Stimulated activated CD4-positive, alpha-beta T cell treated with anti-CD3 and anti-CD28 coated beads, Interleukin-12 subunit alpha, Interleukin-12 subunit beta, amount 100 ng/mL, for 24 hours (primary cell): ENCODE measurements around the gene DYRK2.

ENCODE experiments used
- DNase-seq, 2 experiments: peaks; one replicate each; pipeline ENCODE4 v3.0.0-alpha.2; 2020; ENCODE audit warnings: low read depth in 2 of 2

The DYRK2 gene

DNA sequence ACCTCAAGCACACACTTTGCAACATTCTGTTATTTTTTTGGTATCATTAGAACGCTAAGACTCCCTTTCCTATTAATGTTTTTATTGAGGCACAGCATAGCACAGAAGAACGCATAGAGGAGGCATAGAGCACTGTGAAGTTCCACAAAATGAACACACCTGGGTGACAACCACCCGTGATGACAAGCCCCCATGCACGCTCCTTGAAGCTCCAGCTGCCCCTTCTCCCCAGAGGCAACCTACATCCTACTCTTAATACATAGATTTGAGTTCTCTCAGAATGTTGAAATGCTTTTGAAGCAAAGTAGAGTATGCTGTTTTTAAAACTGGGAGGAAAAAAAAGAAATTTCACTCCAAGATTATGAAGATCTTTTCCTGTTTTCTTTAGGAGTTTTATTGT is 55.5 kb downstream of the DYRK2 start:
- no peak for DNase-seq

DNA sequence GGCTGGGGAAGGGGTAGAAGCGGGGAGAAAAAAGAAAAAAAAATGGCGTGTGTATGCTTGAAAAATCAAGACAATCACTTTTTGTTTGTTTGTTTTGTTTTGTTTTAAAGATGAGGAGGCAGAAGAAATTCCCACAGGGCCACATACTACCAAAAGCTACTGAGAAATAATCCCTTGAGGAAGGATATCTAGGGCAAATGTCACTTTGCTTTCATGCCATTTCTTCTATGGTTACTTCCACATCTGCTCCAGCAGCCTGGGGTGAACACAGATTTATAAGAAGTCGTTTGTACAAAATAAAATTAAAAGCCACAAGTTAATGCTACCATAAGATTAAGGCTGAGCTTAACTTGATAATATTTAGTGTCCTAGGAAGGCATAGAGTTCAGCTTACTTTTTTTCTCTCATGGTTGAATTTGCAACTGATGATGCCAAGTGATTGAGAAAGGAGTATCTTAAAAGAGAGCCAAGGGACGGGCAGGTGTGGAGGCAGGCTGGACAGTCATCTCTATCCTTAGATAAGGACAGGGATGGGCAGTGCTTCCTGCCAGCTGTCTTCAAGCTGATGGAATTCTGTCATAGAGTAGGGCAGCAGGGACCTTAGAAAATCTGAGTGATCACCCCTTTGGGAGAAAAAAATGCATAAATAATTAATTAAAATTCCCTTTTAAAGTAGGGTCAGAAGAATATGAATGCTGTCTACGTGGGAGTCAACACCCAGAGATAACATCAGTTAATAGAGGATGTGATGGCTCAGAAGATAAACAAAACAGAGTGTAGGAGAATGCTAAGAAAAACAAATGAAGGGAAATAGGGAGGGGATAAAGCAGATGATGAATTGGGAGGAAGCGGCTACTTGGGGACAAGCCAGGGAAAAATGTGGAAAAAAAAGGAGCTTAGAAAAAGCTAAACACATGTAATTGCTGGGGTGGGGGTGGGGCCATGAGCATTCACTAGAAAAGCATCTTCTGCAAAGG is 57.1 kb downstream of the DYRK2 start:
- DNase-seq = no peak

DNA sequence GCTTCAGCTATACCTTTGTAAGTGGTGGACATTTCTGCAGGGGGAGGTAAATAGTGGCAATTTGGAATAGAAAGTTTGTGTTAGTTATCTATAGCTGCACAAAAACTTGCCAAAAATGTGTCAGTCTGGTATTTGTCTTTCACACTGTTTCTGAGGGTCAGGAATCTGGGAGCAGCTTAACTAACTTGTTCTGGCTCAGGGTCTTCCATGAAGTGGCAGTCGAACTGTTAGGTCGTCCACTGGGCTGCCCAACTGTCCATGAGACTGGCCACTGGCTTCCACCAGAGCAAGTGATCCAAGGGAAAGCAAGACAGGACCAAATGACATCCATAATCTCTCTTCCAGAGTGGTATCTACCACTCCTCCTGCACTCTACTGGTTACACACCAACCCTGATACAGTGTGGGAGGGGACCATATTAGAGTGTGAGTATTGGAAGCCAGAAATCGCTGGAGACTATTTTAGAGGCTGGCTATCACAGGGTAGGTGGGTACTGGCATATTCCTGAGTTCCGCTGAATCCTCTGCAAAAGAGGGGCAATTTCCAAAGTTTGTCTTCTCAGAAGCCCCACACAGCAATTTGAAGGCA is 60.9 kb downstream of the DYRK2 start:
- DNase-seq = no peak

DNA sequence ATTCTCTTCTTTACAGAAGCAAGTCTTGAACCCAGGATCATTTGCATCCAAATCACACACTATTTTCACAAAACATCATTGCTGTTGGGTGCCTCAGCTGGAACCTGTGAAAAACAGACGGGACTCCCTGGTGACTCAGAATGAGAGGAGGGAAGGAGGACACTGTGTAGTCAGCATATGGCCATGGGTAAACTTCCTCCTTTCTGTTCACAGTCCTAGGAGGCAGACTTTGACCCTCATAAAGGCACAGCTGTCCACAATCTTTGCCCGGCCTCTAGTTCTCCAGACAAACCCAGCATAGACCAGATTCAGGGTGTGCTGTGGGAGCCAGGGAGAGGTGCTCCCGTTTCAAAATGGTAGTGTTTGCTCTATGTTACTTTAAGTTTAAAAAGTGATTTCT is 62.0 kb downstream of the DYRK2 start:
- no peak for DNase-seq

DNA sequence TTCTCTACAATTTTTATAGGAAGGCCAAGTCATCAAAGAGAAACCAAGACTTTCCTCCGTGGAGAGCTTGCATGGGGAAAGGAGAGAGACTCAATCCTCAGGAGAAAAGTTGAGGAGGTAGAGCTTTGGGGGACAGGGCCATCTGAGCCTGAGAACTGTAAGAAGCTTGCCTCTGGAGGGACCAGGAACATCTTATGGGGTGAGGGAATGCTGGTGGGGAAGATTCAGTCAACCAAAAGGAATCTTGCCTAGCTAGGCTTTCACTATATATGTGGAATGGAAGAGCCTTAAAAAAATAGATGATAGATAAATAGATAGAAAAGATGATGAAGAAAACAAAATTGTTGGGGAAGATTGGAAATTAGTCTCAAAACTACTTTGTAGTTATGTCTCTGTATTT is 63.5 kb downstream of the DYRK2 start:
- DNase-seq = no peak

DNA sequence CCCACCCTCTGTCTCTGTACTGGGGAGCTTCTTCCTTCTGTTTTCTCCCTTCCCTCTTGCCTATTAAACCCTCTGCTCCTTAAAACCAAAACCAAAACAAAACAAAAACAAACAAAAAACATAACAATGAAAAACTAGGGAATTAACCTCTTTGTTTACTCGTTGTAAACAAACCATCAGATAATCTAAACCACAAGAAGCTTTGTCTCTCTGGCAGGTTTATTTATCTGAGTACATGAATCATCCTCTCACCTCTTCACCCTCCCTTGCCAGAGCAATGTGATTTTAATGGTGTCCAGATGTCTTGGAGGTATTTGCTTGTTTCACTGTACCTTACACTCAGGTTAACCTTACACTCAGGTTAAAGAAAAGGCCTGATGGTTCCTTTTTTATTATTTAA is 66.1 kb downstream of the DYRK2 start:
- DNase-seq = no peak
